ENCODE results near the gene IRX5. TPM values are rescaled to one million over a fixed set of nuclear protein-coding genes. Genes with fewer than 3 reads are reported as not detected.

Gene IRX5
- total and polyA plus RNA-seq, 2 of the 8 experiments (the other 6 are each of a cell fraction or from before 2014, with no cell fraction given): 0.48 to 0.56 TPM

DNA sequence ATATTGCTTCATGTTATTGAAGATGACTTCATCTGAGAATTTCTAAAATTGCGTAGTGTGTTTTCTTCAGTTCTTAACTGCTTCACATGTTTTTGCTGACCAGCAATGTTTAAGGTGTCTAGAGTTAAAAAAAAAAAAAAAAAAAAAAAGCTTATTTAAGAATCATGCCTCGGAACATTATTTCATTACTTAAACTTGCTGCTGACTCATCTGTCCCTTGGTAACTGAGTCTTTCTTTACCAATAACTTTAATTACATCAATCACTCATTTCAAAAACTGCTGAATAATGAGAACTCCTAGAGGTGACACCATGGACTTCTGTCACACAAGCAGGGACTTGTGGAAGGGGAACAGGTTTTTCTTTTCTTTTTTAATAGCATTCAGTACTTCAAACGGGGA, 16.2 kb downstream of the IRX5 start:
- no peaks in the 10 kb centered on the region for H3K79me1 ChIP-seq (ENCODE audit: low read depth, low read length)
- H3K4me2 ChIP-seq (ENCODE audit: insufficient read depth in 1 of 2, low read depth in 2 of 2, low read length in 2 of 2): no peak overlapping the region
- no peaks in the 10 kb centered on the region for H3K79me2 ChIP-seq (ENCODE audit: control insufficient read depth in 1 of 2, insufficient read depth in 2 of 2, low read length in 2 of 2)
- H3K9ac ChIP-seq (replicated peaks in 1 of 4; ENCODE audit: extremely low read depth in 1 of 4, low read depth in 3 of 4, low read length in 3 of 4): no peak overlapping the region
- H3K4me1 ChIP-seq (replicated peaks in 1 of 4; ENCODE audit: control insufficient read depth in 3 of 4, insufficient read depth in 4 of 4, low read length in 3 of 4): no peaks in the 10 kb centered on the region
- H2BK20ac ChIP-seq (ENCODE audit: low read length): no peak overlapping the region
- H3K9me3 ChIP-seq (ENCODE audit: insufficient read depth in 2 of 2, low read depth in 1 of 2, low read length in 1 of 2): no peaks in the 10 kb centered on the region
- ChIA-PET POLR2A (ENCODE audit: partially characterized antibody) (no interaction called here), CTCF (ENCODE audit: partially characterized antibody) (interaction anchor here (1.1 to 2.9 kb wide), 7 partner anchors 9 to 424 kb away, joined by 3 to 11 read pairs (median 3); no protein-coding TSS in a partner anchor)
- DNase-seq (ENCODE audit: low read depth in 1 of 2, low spot score in 2 of 2) (no peak), FAIRE-seq (no peak)
- no peak overlapping the region for H3K56ac ChIP-seq (replicated peaks; ENCODE audit: insufficient read length, low read depth, low read length)
- H3K27me3 ChIP-seq (replicated peaks in 1 of 4; ENCODE audit: control insufficient read depth in 3 of 4, extremely low read depth in 1 of 4, insufficient read depth in 3 of 4, low read length in 3 of 4): peaks cover 3 to 9% (median 7%) of the 10 kb centered on the region in 4 experiments; a peak in 6 of 7 replicates
- H3K23me2 ChIP-seq (ENCODE audit: low read depth, low read length): no peaks in the 10 kb centered on the region
- no peak overlapping the region for H2AFZ ChIP-seq (ENCODE audit: low read length)
- H4K91ac ChIP-seq (replicated peaks; ENCODE audit: insufficient read length, low read length): no peak overlapping the region
- H3K23ac ChIP-seq (ENCODE audit: insufficient read length): no peak overlapping the region
- no peak overlapping the region for H2BK15ac ChIP-seq (ENCODE audit: low read length)
- H3K14ac ChIP-seq (ENCODE audit: insufficient read length): no peak overlapping the region
- no peaks in the 10 kb centered on the region for H3K36me3 ChIP-seq (ENCODE audit: control insufficient read depth in 2 of 4, insufficient read depth in 4 of 4, low read length in 3 of 4)
- no peak overlapping the region for H3K18ac ChIP-seq (ENCODE audit: extremely low read depth, low read length)
- H4K20me1 ChIP-seq (replicated peaks in 1 of 2; ENCODE audit: control insufficient read depth in 1 of 2, insufficient read depth in 2 of 2, low read length in 2 of 2): no peaks in the 10 kb centered on the region
- no peak overlapping the region for H2BK12ac ChIP-seq (ENCODE audit: low read depth, low read length)
- no peak overlapping the region for H4K5ac ChIP-seq (ENCODE audit: insufficient read length, low read depth, low read length)
- no peak overlapping the region for H2AK5ac ChIP-seq (ENCODE audit: low read depth, low read length)
- no peak overlapping the region for H3K4ac ChIP-seq (replicated peaks; ENCODE audit: insufficient read length, low read depth, low read length)
- no peak overlapping the region for H2BK5ac ChIP-seq (ENCODE audit: low read depth, low read length)
- H4K8ac ChIP-seq (ENCODE audit: extremely low read depth, insufficient read depth, low read length): no peak overlapping the region
- no peak overlapping the region for H3K27ac ChIP-seq (ENCODE audit: low read depth, low read length)
- WGBS, 2 experiments (ENCODE audit: extremely low coverage in 1 of 2, insufficient coverage in 1 of 2, insufficient read length in 1 of 2, insufficient replicate concordance in 2 of 2, low coverage in 1 of 2, low lambda C conversion rate in 2 of 2, missing lambda C conversion rate in 1 of 2): 75% methylated on average over 3 of the region's 3 CpGs; no CpG with 5 or more reads in 1 of the 2 experiments
- no peak overlapping the region for H3K4me3 ChIP-seq (ENCODE audit: extremely low read depth in 1 of 4, insufficient read depth in 2 of 4, low read depth in 3 of 4, low read length in 4 of 4)
- H2BK120ac ChIP-seq (replicated peaks; ENCODE audit: low read depth, low read length): no peak overlapping the region
- TF ChIP-seq TAF1 (IDR thresholded peaks at IDR 0.05; ENCODE audit: low read depth, low read length) (no peak), SP2 (IDR thresholded peaks at IDR 0.05; ENCODE audit: low read length) (no peak), TEAD4 (IDR thresholded peaks at IDR 0.05; ENCODE audit: low read depth, low read length) (no peak), FOSL1 (IDR thresholded peaks at IDR 0.05; ENCODE audit: insufficient read depth, low read depth, low read length) (no peak), GTF2F1 (IDR thresholded peaks at IDR 0.05; ENCODE audit: borderline replicate concordance, low read depth, low read length) (no peak), JUN (IDR thresholded peaks at IDR 0.05; ENCODE audit: low read depth, low read length) (no peak), MAFK (IDR thresholded peaks at IDR 0.05; ENCODE audit: low read depth, low read length) (no peak), EP300 (IDR thresholded peaks at IDR 0.05; ENCODE audit: borderline replicate concordance in 1 of 2, low read depth in 2 of 2, low read length in 2 of 2) (no peak), CHD1 (IDR thresholded peaks at IDR 0.05; ENCODE audit: low read depth, low read length) (no peak), PHF8 (conservative IDR thresholded peaks at IDR 0.05; ENCODE audit: low read depth, low read length) (no peak), RFX5 (IDR thresholded peaks at IDR 0.05; ENCODE audit: borderline replicate concordance, low read depth, low read length) (no peak), CEBPB (IDR thresholded peaks at IDR 0.05; ENCODE audit: low read depth, low read length) (no peak), CHD2 (IDR thresholded peaks at IDR 0.05; ENCODE audit: low read length) (no peak), SRF (IDR thresholded peaks at IDR 0.05; ENCODE audit: low read depth, low read length) (no peak), SP4 (IDR thresholded peaks at IDR 0.05; ENCODE audit: low read length) (no peak)
- TF ChIP-seq, protein P1, sequence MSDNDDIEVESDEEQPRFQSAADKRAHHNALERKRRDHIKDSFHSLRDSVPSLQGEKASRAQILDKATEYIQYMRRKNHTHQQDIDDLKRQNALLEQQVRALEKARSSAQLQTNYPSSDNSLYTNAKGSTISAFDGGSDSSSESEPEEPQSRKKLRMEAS (IDR thresholded peaks at IDR 0.05): no peak

All from H1 (cell line).